HG02970 (cell line): ENCODE results near the gene ARID5B.
A peak's percentile ranks its signal among the peaks of the same experiment; 100 is the strongest.

Experiments
- ATAC-seq: cut with Tn5 transposase; IDR thresholded peaks from one replicate; pipeline ENCODE4 v1.9.1; 2021; ENCODE audit warnings: mild to moderate bottlenecking, moderate library complexity, moderate number of reproducible peaks; ENCODE audit not compliant: unreplicated experiment, low FRiP score

The ARID5B gene

GRCh38 chr10:62044566-62044965, 143.1 kb downstream of the ARID5B start:
- ATAC-seq: no peak

- ATAC-seq: no peak
Measured at GRCh38 chr10:62045765-62046521, 144.4 kb downstream of the ARID5B start.

GRCh38 chr10:62046522-62047227, 145.2 kb downstream of the ARID5B start:
- peak; percentile 50 for ATAC-seq

- ATAC-seq: no peak
Measured at GRCh38 chr10:62047228-62047892, 145.9 kb downstream of the ARID5B start.

GRCh38 chr10:62047960-62048383, 146.5 kb downstream of the ARID5B start:
- no peak for ATAC-seq

- no peak for ATAC-seq
Measured at GRCh38 chr10:62048470-62048869, 147.0 kb downstream of the ARID5B start.

- no peak for ATAC-seq
Measured at GRCh38 chr10:62048919-62049623, 147.6 kb downstream of the ARID5B start.

GRCh38 chr10:62049624-62050345, 148.3 kb downstream of the ARID5B start:
- ATAC-seq: no peak

GRCh38 chr10:62050346-62050892, 148.9 kb downstream of the ARID5B start:
- no peak for ATAC-seq

- no peak for ATAC-seq
Measured at GRCh38 chr10:62050893-62051433, 149.5 kb downstream of the ARID5B start.

GRCh38 chr10:62052276-62052675, 150.8 kb downstream of the ARID5B start:
- ATAC-seq: no peak

GRCh38 chr10:62053860-62054259, 152.4 kb downstream of the ARID5B start:
- ATAC-seq: no peak

GRCh38 chr10:62054408-62054807, 152.9 kb downstream of the ARID5B start:
- ATAC-seq: no peak

GRCh38 chr10:62054830-62055229, 153.3 kb downstream of the ARID5B start:
- no peak for ATAC-seq

- no peak for ATAC-seq
Measured at GRCh38 chr10:62056219-62056618, 154.7 kb downstream of the ARID5B start.

GRCh38 chr10:62056698-62057097, 155.2 kb downstream of the ARID5B start:
- no peak for ATAC-seq

GRCh38 chr10:62057359-62057758, 155.9 kb downstream of the ARID5B start:
- no peak for ATAC-seq

- no peak for ATAC-seq
Measured at GRCh38 chr10:62057850-62058249, 156.4 kb downstream of the ARID5B start.

GRCh38 chr10:62058476-62058875, 157.0 kb downstream of the ARID5B start:
- ATAC-seq: no peak

- no peak for ATAC-seq
Measured at GRCh38 chr10:62058896-62059216, 157.4 kb downstream of the ARID5B start.
